ENCODE results near the gene NFASC.

NFASC gene

DNA sequence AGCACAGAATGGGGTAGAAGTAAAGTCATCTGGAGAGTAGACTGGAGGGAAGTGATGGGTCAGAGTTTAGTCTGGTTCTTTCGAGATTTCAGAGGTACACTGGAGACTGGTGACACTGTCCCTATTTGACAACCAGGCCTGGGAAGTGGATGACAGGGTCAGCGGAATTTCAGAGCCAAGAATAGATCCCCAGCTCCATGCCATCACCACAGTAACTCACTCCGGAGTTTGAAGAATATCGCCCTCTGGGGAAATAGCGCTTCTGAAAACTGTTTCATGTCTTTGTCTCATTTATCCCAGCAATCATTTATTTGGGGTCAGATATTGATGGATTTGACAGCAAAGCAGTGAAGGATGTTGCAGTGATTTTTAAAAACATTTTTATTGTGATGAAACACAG lies 7.6 kb upstream of the NFASC start:
- no peak for DNase-seq

DNA sequence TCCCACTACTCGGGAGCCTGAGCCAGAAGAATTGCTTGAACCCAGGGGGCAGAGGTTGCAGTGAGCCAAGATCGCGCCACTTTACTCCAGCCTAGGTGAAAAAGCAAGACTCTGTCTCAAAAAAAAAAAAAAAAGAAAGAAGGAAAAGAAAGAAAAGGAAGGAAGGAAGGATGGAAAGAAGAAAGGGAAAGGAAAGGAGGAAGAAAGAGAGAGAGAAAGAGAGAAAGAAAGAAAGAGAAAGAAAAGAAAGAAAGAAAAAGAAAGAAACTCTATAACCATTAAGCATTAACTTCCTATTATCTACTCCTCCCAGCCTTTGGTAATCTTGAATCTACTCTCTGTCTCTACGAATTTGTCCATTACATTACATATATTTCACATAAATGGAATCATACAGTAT lies 6.9 kb upstream of the NFASC start:
- no peak for DNase-seq

- no peak for DNase-seq
These were observed 4.5 kb upstream of the NFASC start for GRCh38 chr1:204866051-204866596.

DNA sequence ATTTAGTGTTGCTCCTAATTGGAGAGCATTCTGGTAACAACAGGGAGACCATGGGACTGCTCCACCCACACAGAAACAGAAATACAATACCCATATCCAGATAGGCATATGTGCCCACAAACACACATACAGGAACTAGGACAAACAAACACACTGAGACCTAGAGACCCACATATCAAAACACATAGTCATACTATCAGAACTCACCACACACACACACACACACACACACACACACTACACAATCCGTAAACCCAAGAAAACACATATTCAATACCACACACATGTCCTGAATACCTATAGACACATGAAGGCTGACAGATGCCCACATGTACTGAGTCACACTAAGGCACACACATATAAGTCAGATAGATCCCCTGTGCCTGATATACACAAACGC lies 3.5 kb upstream of the NFASC start:
- DNase-seq = no peak

DNA sequence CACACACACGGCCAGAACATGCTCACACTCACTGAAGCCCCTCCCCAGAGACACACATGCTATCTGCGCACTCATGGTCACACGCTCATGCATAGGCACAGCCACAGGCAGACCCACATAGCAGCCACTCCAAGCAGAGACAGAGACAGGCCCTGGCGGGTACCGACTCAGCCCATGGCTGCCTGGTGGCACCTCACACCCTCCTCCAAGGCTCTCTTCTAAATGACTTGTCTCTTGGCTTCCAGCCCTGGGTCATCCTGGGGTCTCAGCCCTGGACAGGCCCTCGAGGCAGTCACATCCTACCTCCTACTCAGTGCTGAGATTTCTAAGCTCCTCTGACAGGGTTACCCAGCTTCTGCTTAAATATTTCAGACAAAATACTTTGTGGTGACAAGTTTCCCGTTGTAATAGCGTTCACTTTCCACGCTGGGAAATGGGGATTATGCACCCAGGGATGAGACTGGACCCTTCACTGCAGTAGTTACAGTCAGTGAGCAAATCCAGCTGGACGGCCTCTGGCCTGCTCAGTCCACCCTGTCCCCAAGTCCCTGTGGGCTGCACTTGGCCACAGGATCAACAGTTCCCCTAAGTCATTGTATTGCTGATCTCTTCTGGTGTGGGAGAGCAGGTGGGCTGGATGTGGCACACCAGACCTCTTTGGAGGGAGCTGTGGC lies 2.9 kb upstream of the NFASC start:
- no peak for DNase-seq

GRCh38 chr1:204868340-204868700 lies 2.3 kb upstream of the NFASC start:
- DNase-seq = no peak

GRCh38 chr1:204869097-204869496 lies 1.6 kb upstream of the NFASC start:
- no peak for DNase-seq

DNA sequence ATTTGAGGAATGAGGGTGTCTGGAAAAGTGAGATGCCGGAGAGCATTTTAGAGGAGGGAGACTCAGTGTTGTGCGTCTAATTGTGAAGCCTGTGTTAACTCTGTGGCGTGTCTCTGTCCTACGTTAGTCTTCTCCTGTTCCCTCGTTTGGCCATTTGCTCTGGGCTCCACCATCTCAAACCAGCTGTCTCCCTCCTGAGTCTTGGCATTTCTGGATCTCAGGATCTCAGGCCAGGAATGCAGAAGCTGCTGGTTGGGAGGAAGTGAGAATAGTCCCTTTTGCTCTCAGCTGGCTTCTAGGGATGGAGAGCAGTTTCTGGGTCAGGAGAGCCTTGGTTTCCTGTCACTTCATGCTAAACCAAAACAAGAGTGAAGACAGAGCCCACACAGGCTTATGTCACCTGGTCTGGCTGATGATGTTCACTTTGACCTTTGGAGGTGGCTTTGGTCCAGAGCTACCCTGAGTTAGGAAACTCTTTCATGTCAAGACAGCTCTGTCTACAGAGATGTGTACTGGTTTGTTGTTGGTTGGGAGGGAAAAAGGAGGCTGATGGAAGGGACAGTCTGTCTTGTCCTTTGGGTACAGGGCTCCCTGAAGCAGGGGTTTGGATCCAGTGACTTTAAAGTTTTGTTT lies 859 bp downstream of the NFASC start:
- no peak for DNase-seq

DNA sequence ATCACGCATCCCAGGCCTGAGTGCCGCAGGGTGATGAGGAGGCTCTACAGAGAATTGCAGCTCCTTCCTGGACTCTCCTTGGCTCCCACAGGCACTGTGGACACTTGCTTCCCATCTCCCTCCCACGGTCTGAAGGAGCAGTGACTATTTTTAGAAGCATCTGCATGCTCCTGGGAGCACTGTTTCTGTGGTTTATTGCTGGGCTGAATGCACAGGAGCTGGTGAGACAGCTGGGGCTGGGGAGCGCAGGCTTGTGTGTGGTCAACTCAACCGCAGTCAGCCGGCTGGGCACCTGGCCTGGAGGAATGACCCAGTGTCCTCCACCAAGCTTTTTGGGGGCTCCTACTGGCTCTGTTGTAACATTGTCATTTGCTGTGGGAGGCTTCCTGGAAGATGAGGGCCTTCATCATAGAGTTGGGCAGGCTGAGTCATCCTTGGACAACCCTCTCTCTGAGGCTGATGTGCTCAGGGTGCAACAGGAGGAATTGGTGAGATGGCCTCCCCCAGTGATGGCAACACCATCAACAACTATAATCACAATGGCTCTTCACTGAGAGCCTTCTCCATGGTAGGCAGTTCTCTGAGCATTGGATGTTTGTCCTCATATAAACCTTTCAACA lies 1.7 kb downstream of the NFASC start:
- no peak for DNase-seq

GRCh38 chr1:204873176-204873575 lies 2.5 kb downstream of the NFASC start:
- no peak for DNase-seq

DNA sequence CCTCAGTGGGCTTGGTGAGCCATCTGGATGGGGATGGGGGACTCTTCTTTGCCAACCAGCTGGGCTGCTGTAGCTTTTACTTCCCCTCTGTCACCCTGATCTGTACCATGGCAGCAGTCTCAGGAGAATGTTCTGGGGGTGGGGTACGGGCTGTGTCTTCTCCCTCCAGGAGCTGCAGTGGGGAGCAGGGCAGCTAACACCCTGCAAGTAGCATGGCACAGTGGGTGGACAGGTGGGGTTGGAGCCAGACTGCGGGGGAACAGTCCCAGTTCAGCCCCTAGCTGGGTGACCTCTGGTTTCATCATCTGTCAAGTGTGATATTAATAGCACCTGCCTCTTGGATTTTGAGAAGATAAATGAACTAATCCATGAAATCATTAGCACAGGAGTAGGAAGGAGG lies 3.1 kb downstream of the NFASC start:
- DNase-seq = no peak

GRCh38 chr1:204874274-204874673 lies 3.6 kb downstream of the NFASC start:
- DNase-seq = no peak

GRCh38 chr1:204875255-204875654 lies 4.6 kb downstream of the NFASC start:
- DNase-seq = no peak

DNA sequence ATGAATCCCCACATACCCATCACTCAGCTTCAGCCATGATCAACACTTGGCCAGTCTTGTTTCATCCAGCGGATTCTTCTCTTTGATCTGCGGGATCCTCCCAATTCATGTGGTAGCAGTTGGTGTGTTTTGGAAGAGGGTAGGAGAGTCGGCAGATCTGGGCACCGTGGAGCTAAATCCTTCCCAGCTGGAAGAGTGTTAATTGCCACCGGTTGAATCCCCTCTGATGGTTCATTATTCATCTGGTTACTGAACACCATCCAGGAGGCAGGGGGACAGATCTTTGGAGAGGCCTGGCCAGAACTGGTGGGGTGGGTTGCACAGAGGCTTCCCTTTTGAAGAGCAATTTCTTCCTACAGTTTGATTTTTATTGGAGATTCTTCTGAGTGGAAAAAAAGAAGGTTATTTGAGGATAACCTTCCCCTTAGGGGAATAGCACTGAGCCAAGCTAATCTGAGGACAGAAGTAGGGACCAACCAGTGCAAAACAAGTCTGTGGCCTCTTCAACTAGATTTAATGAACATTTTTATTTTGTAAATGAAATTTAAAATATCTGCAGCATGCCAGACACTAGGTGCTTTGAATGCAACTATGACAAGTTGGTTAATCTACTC lies 8.1 kb downstream of the NFASC start:
- DNase-seq = no peak

GRCh38 chr1:204879351-204879750 lies 8.7 kb downstream of the NFASC start:
- DNase-seq = no peak

- DNase-seq = no peak
These were observed 10.2 kb downstream of the NFASC start for GRCh38 chr1:204880906-204881305.

DNA sequence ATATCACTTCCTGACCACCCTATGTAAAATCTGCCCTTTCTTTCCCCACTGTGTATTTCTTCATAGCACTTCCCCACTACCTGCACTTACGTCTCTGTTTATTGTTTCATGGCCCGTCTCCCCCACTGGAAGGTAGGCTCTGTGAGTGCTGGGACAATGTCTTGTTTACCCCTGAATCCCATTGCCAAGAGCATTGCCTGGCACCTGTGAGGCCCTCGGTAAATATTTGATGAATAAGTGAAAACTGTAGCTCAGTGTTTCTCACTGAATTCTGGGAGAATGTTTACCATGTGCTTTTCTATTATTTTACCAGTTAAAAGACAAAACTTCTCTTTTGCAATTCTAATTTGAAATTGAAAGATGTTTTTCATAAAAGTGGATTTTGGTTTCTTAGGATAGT lies 11.8 kb downstream of the NFASC start:
- no peak for DNase-seq

GRCh38 chr1:204883405-204883804 lies 12.7 kb downstream of the NFASC start:
- no peak for DNase-seq

- DNase-seq = no peak
These were observed 14.6 kb downstream of the NFASC start for GRCh38 chr1:204885288-204885711.

- DNase-seq = no peak
These were observed 15.1 kb downstream of the NFASC start for GRCh38 chr1:204885790-204886189.

DNA sequence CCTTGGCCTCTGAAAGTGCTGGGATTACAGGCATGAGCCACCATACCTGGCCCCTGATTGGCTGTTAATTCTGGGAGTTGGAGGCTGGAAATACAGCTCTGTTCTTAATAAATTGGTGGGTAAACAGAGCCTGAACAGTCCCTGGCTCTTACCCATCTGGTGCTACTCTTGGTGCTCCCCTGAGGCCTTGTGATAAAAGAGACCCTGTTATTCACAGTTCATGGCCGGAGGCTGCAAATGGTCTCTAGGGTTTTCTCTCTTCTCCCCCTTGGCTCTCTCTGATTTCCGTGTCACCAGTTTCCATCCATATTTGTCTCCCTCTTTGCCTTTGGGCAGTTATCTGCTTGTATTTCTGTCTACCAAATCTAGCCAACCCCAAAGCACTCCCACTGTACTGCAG lies 17.2 kb downstream of the NFASC start:
- no peak for DNase-seq

DNA sequence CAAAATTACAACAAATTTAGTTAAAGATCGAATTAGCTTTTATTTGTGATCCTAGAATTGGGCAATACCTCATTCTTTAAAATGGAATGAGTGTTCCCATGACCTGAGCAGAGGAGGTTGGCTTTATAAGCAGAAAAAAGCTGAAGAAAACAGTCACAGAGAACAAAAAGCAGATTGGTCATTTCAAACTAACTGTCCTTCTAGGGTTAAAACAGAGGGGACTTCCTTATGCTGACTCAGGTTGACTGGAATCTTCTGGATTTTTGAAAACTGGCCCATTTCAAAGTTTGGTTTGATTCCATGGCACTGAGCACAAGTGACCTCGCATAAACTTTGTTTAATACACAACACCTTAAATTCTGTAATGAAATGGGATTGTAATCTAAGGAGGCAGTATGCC lies 17.6 kb downstream of the NFASC start:
- DNase-seq = no peak

DNA sequence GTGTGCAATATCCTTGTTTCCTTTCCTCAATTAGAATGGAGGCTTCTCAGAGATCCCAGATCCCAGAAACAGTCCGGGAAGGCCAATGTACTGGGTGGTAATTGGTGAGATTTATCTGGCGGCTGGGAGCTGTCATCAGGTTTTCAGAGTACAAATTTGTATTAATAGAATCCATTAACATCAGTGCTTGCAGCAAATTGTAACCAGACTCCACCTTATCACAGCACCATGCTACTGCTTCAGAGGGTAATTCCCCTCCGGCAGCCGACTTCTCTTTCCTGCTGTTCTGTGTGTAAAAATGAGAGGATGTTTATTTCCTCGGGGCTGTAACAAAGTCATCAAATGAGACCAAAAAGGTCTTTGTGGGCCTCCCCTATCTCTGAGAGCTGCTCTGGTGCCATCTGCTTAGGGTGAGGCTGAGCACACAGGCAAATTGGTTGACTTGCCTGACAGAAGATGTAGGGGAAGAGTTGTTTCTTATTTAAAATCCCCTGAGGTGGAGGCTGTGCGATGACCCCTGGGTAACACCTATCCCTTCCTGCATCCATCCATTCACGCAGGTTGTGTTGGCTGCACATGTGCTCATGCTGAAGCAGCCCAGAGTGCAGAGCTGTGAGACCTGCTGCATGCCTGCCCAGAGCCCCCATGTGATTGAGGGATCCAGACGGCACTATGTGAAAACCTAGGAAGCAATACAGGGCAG lies 19.2 kb downstream of the NFASC start:
- DNase-seq = no peak
